Fibroblast of lung (primary cell): ENCODE measurements around the gene HMG20A.

Experiments
- CTCF ChIP-seq, 2 donors: IDR thresholded peaks in 1 of 2; conservative IDR thresholded peaks in 1 of 2; 1 replicate in 1 of 2; 2 replicates in 1 of 2; pipeline ENCODE4 v1.5.1; 2011 to 2012; ENCODE audit warnings: low read length in 2 of 2, control low read depth in 1 of 2, inconsistent platforms in 1 of 2, low read depth in 1 of 2, mild to moderate bottlenecking in 1 of 2
- EZH2 ChIP-seq: IDR thresholded peaks from 2 replicates; pipeline ENCODE4 v1.5.1; 2012; ENCODE audit warnings: low read length, control low read depth, mild to moderate bottlenecking; ENCODE audit errors: missing control alignments

GRCh38 chr15:77393471-77393840 is 27.2 kb upstream of the HMG20A start:
- TF ChIP-seq EZH2: no peak
- no peak for TF ChIP-seq CTCF (conservative IDR thresholded peaks at IDR 0.05 in 1 of 2, IDR thresholded peaks at IDR 0.05 in 1 of 2; ENCODE audit: low read depth in 1 of 2, low read length in 2 of 2)
